ENCODE results near the gene NFYA. TPM values are rescaled to one million over a fixed set of nuclear protein-coding genes. Genes with fewer than 3 reads are reported as not detected.

NFYA gene
- polyA plus RNA-seq, 2 of the 4 experiments (the other 2 are of a cell fraction), result 11.2 to 17.0 TPM

GRCh38 chr6:41025966-41026530, 46.7 kb upstream of the NFYA start:
- CTCF ChIA-PET, result interaction anchor here (0.9 to 8.0 kb wide), 7 partner anchors 10 to 187 kb away, joined by 3 to 71 read pairs (median 6); no protein-coding TSS in a partner anchor

GRCh38 chr6:41027241-41027640, 45.5 kb upstream of the NFYA start:
- WGBS (ENCODE audit: missing lambda C conversion rate), result 60% methylated on average over 4 of the region's 4 CpGs
- no peak for DNase-seq (ENCODE audit: low read depth in 1 of 2, low spot score in 1 of 2)
- Histone ChIP-seq H3K4me3 (peak overlapping the region; percentile 17; the same call in 1 of the 3 replicates), H3K27ac (peak overlapping the region; percentile 67 to 85), H3K4me1 (peaks cover 23% of the 10 kb centered on the region), H3K4me2 (peak overlapping the region; percentile 62), H3K9me3 (no peaks in the 10 kb centered on the region)
- FAIRE-seq, result no peak
- ChIA-PET CTCF (interaction anchor here (0.7 to 8.0 kb wide), 29 partner anchors 9 to 477 kb away, joined by 3 to 71 read pairs (median 6); partner anchors contain the start of gene TSPO2), POLR2A (no interaction called here)
- no peak for ATAC-seq
- TF ChIP-seq HOXB5 (CRISPR knock-in tag; IDR thresholded peaks at IDR 0.05) (no peak), HDAC2 (IDR thresholded peaks at IDR 0.05) (no peak), ZC3H11A (IDR thresholded peaks at IDR 0.05) (no peak), RAD21 (conservative IDR thresholded peaks at IDR 0.05 in 1 of 2, IDR thresholded peaks at IDR 0.05 in 1 of 2) (no peak)

More at GRCh38 chr6:41025966-41026530, 46.7 kb upstream of the NFYA start:
- TF ChIP-seq ZSCAN20 (CRISPR knock-in tag; IDR thresholded peaks at IDR 0.05), result no peak
- no peak for TF ChIP-seq E2F6 (IDR thresholded peaks at IDR 0.05; ENCODE audit: borderline replicate concordance, low read depth)
- TF ChIP-seq CEBPB (IDR thresholded peaks at IDR 0.05), result no peak
- no peak for TF ChIP-seq ESRRA (IDR thresholded peaks at IDR 0.05; ENCODE audit: borderline replicate concordance, low read length)
- TF ChIP-seq GATA3 (IDR thresholded peaks at IDR 0.05; ENCODE audit: borderline replicate concordance), result no peak
- TF ChIP-seq ZNF302 (CRISPR knock-in tag; IDR thresholded peaks at IDR 0.05), result no peak
- TF ChIP-seq BHLHE40 (IDR thresholded peaks at IDR 0.05; ENCODE audit: low read depth, low read length), result no peak
- TF ChIP-seq HDAC2 (IDR thresholded peaks at IDR 0.05), result no peak
- TF ChIP-seq POLR2AphosphoS2 (conservative IDR thresholded peaks at IDR 0.05; ENCODE audit: low read length), result no peak
- no peak for TF ChIP-seq MYC (IDR thresholded peaks at IDR 0.05; ENCODE audit: borderline replicate concordance, low read length)
- no peak for TF ChIP-seq EP300 (IDR thresholded peaks at IDR 0.05)
- no peak for ATAC-seq
- H3K27ac ChIP-seq, result peak overlapping the region; percentile 19 to 38; a peak in 2 of 6 replicates
- H3K4me2 ChIP-seq, result no peak overlapping the region
- WGBS (ENCODE audit: missing lambda C conversion rate), result 76% methylated on average over 3 of the region's 3 CpGs
- POLR2A ChIA-PET, result no interaction called here
- no peak for DNase-seq (ENCODE audit: low read depth in 1 of 2, low spot score in 1 of 2)
- H3K4me3 ChIP-seq, result no peak overlapping the region
- no peaks in the 10 kb centered on the region for H3K9me3 ChIP-seq
- FAIRE-seq, result no peak
- H3K4me1 ChIP-seq, result peaks cover 35% of the 10 kb centered on the region

DNA sequence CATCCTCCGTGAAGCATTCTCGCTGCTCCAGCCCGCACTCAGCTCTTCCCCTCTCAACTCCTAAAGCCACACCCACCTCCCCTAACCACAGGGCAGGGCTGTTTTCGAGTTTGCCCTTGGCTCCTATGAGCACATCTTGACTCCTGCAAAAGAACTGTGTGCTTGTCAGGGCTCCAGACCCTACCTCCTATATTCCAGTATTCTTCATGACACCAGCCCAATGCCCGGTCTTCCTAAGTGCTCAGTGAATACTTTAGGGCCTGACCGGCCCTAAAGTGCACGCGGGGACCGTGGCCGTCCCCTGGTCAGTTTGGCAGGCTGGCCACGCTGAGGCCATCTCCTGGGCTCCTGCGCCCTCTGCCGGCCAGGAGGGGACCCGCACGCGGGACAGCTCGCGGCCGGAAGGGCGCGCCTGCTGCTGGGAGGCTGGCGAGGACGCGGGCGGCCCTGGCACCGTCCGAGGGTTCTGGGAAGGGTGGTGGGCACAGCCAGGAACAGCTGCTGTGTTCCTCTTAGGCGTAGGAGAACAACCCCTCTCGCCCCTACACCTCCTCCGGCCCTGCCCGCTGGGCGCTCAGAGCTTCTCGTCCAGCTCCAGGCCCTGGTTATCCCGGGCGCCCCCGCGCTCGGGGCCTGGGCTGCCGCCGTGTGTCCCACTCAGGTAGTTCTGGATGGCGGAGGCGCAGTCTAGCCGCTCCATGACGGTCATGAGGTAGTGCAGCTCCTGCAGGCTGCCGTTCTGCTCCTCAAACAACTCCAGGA, 44.8 kb upstream of the NFYA start:
- Histone ChIP-seq H3K4me3 (peak overlapping the region; percentile 17; the same call in 1 of the 3 replicates), H3K9me3 (no peaks in the 10 kb centered on the region), H3K4me1 (peaks cover 15% of the 10 kb centered on the region; the same call in 2 of the 3 replicates), H3K27ac (peak overlapping the region; percentile 67 to 85), H3K4me2 (peak overlapping the region; percentile 62)
- FAIRE-seq, result no peak
- peak; percentile 95 to 98 for ATAC-seq
- DNase-seq (ENCODE audit: low read depth in 1 of 2, low spot score in 1 of 2), result peak; percentile 54 to 59
- POLR2A ChIA-PET, result interaction anchor here (1.1 kb wide), 1 partner anchor 45 kb away, joined by 3 read pairs; the partner anchor contains the start of genes NFYA and OARD1
- CTCF ChIA-PET, result interaction anchor here (0.6 to 8.0 kb wide), 53 partner anchors 8 to 1681 kb away, joined by 3 to 71 read pairs (median 4); partner anchors contain the start of genes TSPO2 and UNC5CL
- WGBS (ENCODE audit: missing lambda C conversion rate), result 44% methylated on average over 6 of the region's 45 CpGs
- TF ChIP-seq POLR2A (IDR thresholded peaks at IDR 0.05; ENCODE audit: low read length), result no peak
- no peak for TF ChIP-seq ELK1 (IDR thresholded peaks at IDR 0.05; ENCODE audit: low read depth, low read length)
- TF ChIP-seq, protein P1, sequence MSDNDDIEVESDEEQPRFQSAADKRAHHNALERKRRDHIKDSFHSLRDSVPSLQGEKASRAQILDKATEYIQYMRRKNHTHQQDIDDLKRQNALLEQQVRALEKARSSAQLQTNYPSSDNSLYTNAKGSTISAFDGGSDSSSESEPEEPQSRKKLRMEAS (IDR thresholded peaks at IDR 0.05), result peak; percentile 82
- TF ChIP-seq E2F6 (IDR thresholded peaks at IDR 0.05; ENCODE audit: borderline replicate concordance, low read depth), result peak; percentile 75; the same call in 1 of the 2 replicates
- TF ChIP-seq RAD21 (conservative IDR thresholded peaks at IDR 0.05 in 1 of 2, IDR thresholded peaks at IDR 0.05 in 1 of 2), result peak; percentile 89 to 95
- peak; percentile 94 for TF ChIP-seq SMC3 (IDR thresholded peaks at IDR 0.05)
- peak; percentile 92 for TF ChIP-seq CTCF (IDR thresholded peaks at IDR 0.05)

Measured in A549 (cell line).